Psoas muscle (tissue), 8 donors: ENCODE results near the gene REM2. TPM values are rescaled to one million over a fixed set of nuclear protein-coding genes. Genes with fewer than 3 reads are reported as not detected.

ENCODE experiments used
- ATAC-seq, 4 donors: fragments of 200-7000 bp; cut with Tn5 transposase; one replicate each; pipeline ENCODE4 v1.9.1; 2020; ENCODE audit warnings: moderate library complexity in 3 of 4, mild to moderate bottlenecking in 2 of 4
- DNase-seq, 2 donors: peaks; one replicate each; pipeline ENCODE4 v3.0.0-alpha.2; 2020
- H3K27ac ChIP-seq: fragments of 200-600 bp; one replicate; pipeline ENCODE4 v1.8.0; 2022
- H3K27me3 ChIP-seq, 3 donors: fragments of 200-600 bp in 1 of 3; one replicate each; pipeline versions ENCODE4 v1.6.1 to v1.8.0; 2013 to 2022; ENCODE audit warnings: low read length in 2 of 3, mild to moderate bottlenecking in 2 of 3, moderate library complexity in 1 of 3; ENCODE audit not compliant: insufficient read depth in 3 of 3
- H3K36me3 ChIP-seq, 2 donors: fragments of 200-600 bp in 1 of 2; one replicate each; pipeline versions ENCODE4 v1.6.1 to v1.8.0; 2013 to 2022; ENCODE audit warnings: low read depth in 1 of 2, mild to moderate bottlenecking in 1 of 2, moderate library complexity in 1 of 2; ENCODE audit not compliant: insufficient read depth in 1 of 2
- H3K4me1 ChIP-seq: fragments of 200-600 bp; one replicate; pipeline ENCODE4 v1.8.0; 2022
- H3K4me3 ChIP-seq: fragments of 200-600 bp; one replicate; pipeline ENCODE4 v1.8.0; 2022; ENCODE audit warnings: mild to moderate bottlenecking
- H3K9me3 ChIP-seq: fragments of 200-600 bp; one replicate; pipeline ENCODE4 v1.8.0; 2022
- CTCF ChIP-seq: fragments of 200-600 bp; IDR thresholded peaks from one replicate; pipeline ENCODE4 v1.8.0; 2022; ENCODE audit warnings: antibody characterized with exemption
- WGBS, 3 donors: extraction: QIAGEN DNeasy Blood & Tissue Kit; methylation state at CpG; one replicate each; pipeline versions ENCODE4 v1.1.6 to v1.1.7; 2013; 5-methylcytosine and 5-hydroxymethylcytosine counted together
- intact Hi-C, 2 donors: fragments of 100-400 bp; cut with DNase I; formaldehyde crosslinking; loops; one replicate each; pipeline versions ENCODE4 v1.11.0 to v1.14.2; 2022
- polyA plus RNA-seq, 3 donors: library from polyadenylated mRNA; stranded (reverse); fragments of 200-250 nt; gene quantifications; one replicate each; pipeline ENCODE4 v1.2.3, GENCODE V29; 2013
- total RNA-seq, 4 donors: library from RNA; stranded (reverse); fragmentation: NEBNext Ultra II Directional in 2 of 4; extraction: Animal tissue kit (Norgen Biotek cat#: 25700) in 2 of 4; gene quantifications; one replicate each; pipeline versions ENCODE4 v1.2.1 to v1.2.4, GENCODE V29; 2021 to 2023
- donor health status: healthy with polysubstance abuse.
- donor health status: DM: no; HTN: no; CAD: no; lungs with moderate emphysema.
- donor health status: Bipolar disorder and iron deficiency.
- donor health status: healthy.
- donor health status: DM: yes; HTN: yes; CAD: no.
- donor health status: DM: no; HTN: no; CAD: no.
- donor health status: DM: no; HTN: no; CAD: no.
- donor health status: DM: yes; HTN: yes; CAD: no.

REM2 gene
- total and polyA plus RNA-seq, 7 donors = 0.05 to 0.34 (median 0.18) TPM; not detected in 2

- H3K36me3 ChIP-seq = peaks cover 0 to 24% of the 10 kb centered on the region in 2 donors
- no peak overlapping the region for H3K27ac ChIP-seq
Observed at GRCh38 chr14:22841769-22842168, 41.3 kb upstream of the REM2 start.

GRCh38 chr14:22842211-22843122 is 40.6 kb upstream of the REM2 start:
- ATAC-seq (no peak), DNase-seq (peak in 1 of 2 donors; percentile 34)
- Histone ChIP-seq H3K27ac (no peak overlapping the region), H3K9me3 (no peaks in the 10 kb centered on the region), H3K36me3 (peaks cover 0 to 24% of the 10 kb centered on the region in 2 donors), H3K4me1 (peaks cover under 1% of the 10 kb centered on the region), H3K4me3 (no peak overlapping the region), H3K27me3 (peaks cover 0 to 15% (median 6%) of the 10 kb centered on the region in 3 donors)
- intact Hi-C loops = no loop called here
- no peak for TF ChIP-seq CTCF
- WGBS, 3 donors = 90 to 92% (median 91%) methylated on average over 28 of the region's 28 CpGs

More at GRCh38 chr14:22841769-22842168, 41.3 kb upstream of the REM2 start:
- ATAC-seq (no peak), DNase-seq (no peak)
- H3K4me3 ChIP-seq = no peak overlapping the region
- 93 to 97% (median 96%) methylated on average over 8 of the region's 8 CpGs for WGBS, 3 donors
- intact Hi-C loops = no loop called here
- no peaks in the 10 kb centered on the region for H3K9me3 ChIP-seq
- TF ChIP-seq CTCF = no peak
- H3K27me3 ChIP-seq = peaks cover 0 to 16% (median 10%) of the 10 kb centered on the region in 3 donors
- peaks cover 3% of the 10 kb centered on the region for H3K4me1 ChIP-seq

- H3K9me3 ChIP-seq = no peaks in the 10 kb centered on the region
- H3K36me3 ChIP-seq = peaks cover 0 to 24% of the 10 kb centered on the region in 2 donors
- intact Hi-C loops = no loop called here
- no peak overlapping the region for H3K4me3 ChIP-seq
- TF ChIP-seq CTCF = no peak
- H3K4me1 ChIP-seq = peaks cover 5% of the 10 kb centered on the region
- H3K27ac ChIP-seq = no peak overlapping the region
- DNase-seq (peak in 1 of 2 donors; percentile 22), ATAC-seq (no peak)
- 86 to 93% (median 89%) methylated on average over 21 of the region's 21 CpGs for WGBS, 3 donors
- peaks cover 0 to 8% (median 0%) of the 10 kb centered on the region in 3 donors for H3K27me3 ChIP-seq
Observed at GRCh38 chr14:22843123-22843925, 39.7 kb upstream of the REM2 start.

- no peak overlapping the region for H3K4me3 ChIP-seq
- H3K36me3 ChIP-seq = peaks cover 0 to 24% of the 10 kb centered on the region in 2 donors
- DNase-seq = no peak
- H3K27ac ChIP-seq = no peak overlapping the region
- intact Hi-C loops = no loop called here
- TF ChIP-seq CTCF = no peak
- no peaks in the 10 kb centered on the region for H3K9me3 ChIP-seq
- H3K27me3 ChIP-seq = no peaks in the 10 kb centered on the region
- no peak for ATAC-seq
- WGBS, 3 donors = 91 to 95% (median 94%) methylated on average over 22 of the region's 22 CpGs
- peaks cover 16% of the 10 kb centered on the region for H3K4me1 ChIP-seq
Observed at GRCh38 chr14:22844221-22845102, 38.6 kb upstream of the REM2 start.
